ENCODE results near the gene TMC3. TPM values are rescaled to one million over a fixed set of nuclear protein-coding genes. Genes with fewer than 3 reads are reported as not detected.

Gene TMC3
- total and polyA plus RNA-seq, 2 experiments from 2014 or later: not detected

DNA sequence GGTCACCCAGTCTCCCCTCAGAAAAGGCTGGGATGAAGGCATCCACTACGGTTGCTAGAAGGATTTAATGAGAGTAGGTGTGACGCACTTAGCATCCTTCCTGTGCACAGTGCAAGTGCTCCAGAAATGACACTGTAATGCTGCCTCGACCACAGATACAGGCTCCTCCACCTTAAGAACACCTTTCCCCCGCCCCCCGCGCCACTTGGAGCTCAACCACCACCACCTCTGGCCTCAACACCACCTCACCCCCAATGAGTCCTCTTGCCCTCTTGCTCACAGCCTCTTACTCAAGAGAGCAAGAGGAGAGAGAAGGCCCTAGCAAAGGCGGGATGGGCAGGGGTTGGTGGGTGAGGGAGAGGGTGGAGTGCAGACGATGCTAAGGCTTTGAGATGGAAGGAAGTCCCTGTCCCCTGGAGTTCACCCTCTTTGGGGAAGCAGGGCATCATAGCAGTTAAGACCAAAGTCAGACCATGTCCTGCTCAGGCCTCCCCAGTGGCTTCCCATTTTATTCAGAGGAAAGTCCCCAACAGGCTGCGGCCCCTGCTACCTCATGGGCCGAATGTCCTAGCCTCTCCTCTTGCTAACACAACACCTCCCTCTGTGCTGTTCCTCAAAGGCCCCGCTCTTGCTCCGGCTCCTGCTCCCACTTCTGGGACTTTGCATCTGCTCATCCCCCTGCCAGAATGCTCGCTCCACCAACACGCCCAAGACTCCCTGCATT lies 58.4 kb downstream of the TMC3 start:
- no peak for DNase-seq
- Histone ChIP-seq H3K79me2 (ENCODE audit: insufficient read depth) (no peaks in the 10 kb centered on the region; the same call in 1 of the 2 replicates), H3K27me3 (replicated peaks; ENCODE audit: insufficient read depth) (no peaks in the 10 kb centered on the region), H3K9me3 (ENCODE audit: low read depth) (no peaks in the 10 kb centered on the region), H3K9ac (no peak overlapping the region), H3K27ac (no peak overlapping the region), H3F3A (ENCODE audit: insufficient read depth) (peaks cover 28% of the 10 kb centered on the region), H3K4me3 (no peak overlapping the region), H4K20me1 (ENCODE audit: insufficient read depth) (no peaks in the 10 kb centered on the region), H3K4me2 (ENCODE audit: unreplicated experiment) (no peak overlapping the region), H3K9me2 (ENCODE audit: insufficient read depth) (no peaks in the 10 kb centered on the region), H2AFZ (no peak overlapping the region), H3K4me1 (ENCODE audit: insufficient read depth) (peaks cover 31% of the 10 kb centered on the region), H3K36me3 (ENCODE audit: low read depth) (peaks cover 30% of the 10 kb centered on the region; the same call in 1 of the 2 replicates)
- 93 to 94% methylated on average over 14 of the region's 14 CpGs for WGBS, 2 experiments (ENCODE audit: low coverage in 1 of 2, low lambda C conversion rate in 2 of 2, missing lambda C conversion rate in 2 of 2)
- in situ Hi-C loops (cut with MboI): no loop called here
- TF ChIP-seq EZH2 (IDR thresholded peaks at IDR 0.05; ENCODE audit: insufficient read depth, poor library complexity, severe bottlenecking) (no peak), EZH2phosphoT487 (IDR thresholded peaks at IDR 0.05; ENCODE audit: insufficient read depth, low read depth) (no peak)

DNA sequence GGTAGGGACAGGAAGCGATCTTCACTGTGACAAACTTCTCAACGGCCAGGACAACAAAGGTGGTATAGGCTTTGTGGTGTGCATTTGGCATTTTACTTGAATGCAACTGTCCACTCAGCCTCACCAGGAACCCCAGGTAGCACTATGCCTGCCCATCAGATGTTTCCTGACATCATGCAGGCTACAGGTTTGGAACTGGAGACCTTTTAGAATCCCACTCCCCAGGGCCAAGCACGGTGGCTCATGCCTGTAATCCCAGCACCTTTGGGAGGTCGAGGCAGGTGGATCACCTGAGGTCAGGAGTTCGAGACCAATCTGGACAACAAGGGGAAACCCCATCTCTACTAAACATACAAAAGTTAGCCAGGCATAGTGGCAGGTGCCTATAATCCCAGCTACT lies 59.6 kb downstream of the TMC3 start:
- Histone ChIP-seq H4K20me1 (ENCODE audit: insufficient read depth) (no peaks in the 10 kb centered on the region), H3K9me3 (ENCODE audit: low read depth) (no peaks in the 10 kb centered on the region), H3K27me3 (replicated peaks; ENCODE audit: insufficient read depth) (no peaks in the 10 kb centered on the region), H3K36me3 (ENCODE audit: low read depth) (peaks cover 18% of the 10 kb centered on the region; the same call in 1 of the 2 replicates), H3K4me1 (ENCODE audit: insufficient read depth) (peaks cover 34% of the 10 kb centered on the region), H3K27ac (no peak overlapping the region), H3F3A (ENCODE audit: insufficient read depth) (peaks cover 35% of the 10 kb centered on the region), H3K4me2 (ENCODE audit: unreplicated experiment) (no peak overlapping the region), H3K9ac (no peak overlapping the region), H3K4me3 (no peak overlapping the region), H3K9me2 (ENCODE audit: insufficient read depth) (no peaks in the 10 kb centered on the region), H3K79me2 (ENCODE audit: insufficient read depth) (no peaks in the 10 kb centered on the region), H2AFZ (no peak overlapping the region)
- no peak for TF ChIP-seq EZH2phosphoT487 (IDR thresholded peaks at IDR 0.05; ENCODE audit: insufficient read depth, low read depth)
- DNase-seq: no peak
- 98 to 99% methylated on average over 5 of the region's 5 CpGs for WGBS, 2 experiments (ENCODE audit: low coverage in 1 of 2, low lambda C conversion rate in 2 of 2, missing lambda C conversion rate in 2 of 2)
- in situ Hi-C loops (cut with MboI): no loop called here

DNA sequence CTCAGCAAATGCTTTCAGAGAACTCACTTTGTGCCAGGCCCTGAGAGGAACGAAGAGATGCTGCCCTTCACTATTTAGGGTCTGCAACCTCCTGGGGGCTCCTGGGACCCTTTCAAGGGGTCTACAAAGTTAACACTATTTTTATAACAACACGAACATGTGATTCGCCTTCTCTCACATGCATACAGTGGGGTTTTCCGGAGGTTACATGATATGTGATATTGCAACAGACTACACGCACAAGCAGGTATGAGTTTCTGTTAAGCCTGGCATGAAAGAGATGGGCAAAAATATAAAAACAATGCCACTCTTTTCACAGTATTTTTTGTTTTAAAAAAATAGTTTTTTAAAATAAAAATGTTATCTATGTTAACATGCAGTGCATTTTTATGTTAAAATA lies 60.3 kb downstream of the TMC3 start:
- Histone ChIP-seq H3K36me3 (ENCODE audit: low read depth) (peaks cover 18% of the 10 kb centered on the region; the same call in 1 of the 2 replicates), H2AFZ (no peak overlapping the region), H3K9me3 (ENCODE audit: low read depth) (no peaks in the 10 kb centered on the region), H3K9ac (no peak overlapping the region), H3K27me3 (replicated peaks; ENCODE audit: insufficient read depth) (no peaks in the 10 kb centered on the region), H3F3A (ENCODE audit: insufficient read depth) (peaks cover 35% of the 10 kb centered on the region), H3K79me2 (ENCODE audit: insufficient read depth) (no peaks in the 10 kb centered on the region), H3K4me3 (no peak overlapping the region), H3K4me1 (ENCODE audit: insufficient read depth) (peaks cover 35% of the 10 kb centered on the region), H3K27ac (peak overlapping the region; percentile 62), H3K4me2 (ENCODE audit: unreplicated experiment) (peak overlapping the region; percentile 25), H3K9me2 (ENCODE audit: insufficient read depth) (no peaks in the 10 kb centered on the region), H4K20me1 (ENCODE audit: insufficient read depth) (no peaks in the 10 kb centered on the region)
- 77 to 88% methylated on average over 5 of the region's 5 CpGs for WGBS, 2 experiments (ENCODE audit: low coverage in 1 of 2, low lambda C conversion rate in 2 of 2, missing lambda C conversion rate in 2 of 2)
- TF ChIP-seq EZH2 (IDR thresholded peaks at IDR 0.05; ENCODE audit: insufficient read depth, poor library complexity, severe bottlenecking) (no peak), EZH2phosphoT487 (IDR thresholded peaks at IDR 0.05; ENCODE audit: insufficient read depth, low read depth) (no peak)
- in situ Hi-C loops (cut with MboI): no loop called here
- DNase-seq: no peak

DNA sequence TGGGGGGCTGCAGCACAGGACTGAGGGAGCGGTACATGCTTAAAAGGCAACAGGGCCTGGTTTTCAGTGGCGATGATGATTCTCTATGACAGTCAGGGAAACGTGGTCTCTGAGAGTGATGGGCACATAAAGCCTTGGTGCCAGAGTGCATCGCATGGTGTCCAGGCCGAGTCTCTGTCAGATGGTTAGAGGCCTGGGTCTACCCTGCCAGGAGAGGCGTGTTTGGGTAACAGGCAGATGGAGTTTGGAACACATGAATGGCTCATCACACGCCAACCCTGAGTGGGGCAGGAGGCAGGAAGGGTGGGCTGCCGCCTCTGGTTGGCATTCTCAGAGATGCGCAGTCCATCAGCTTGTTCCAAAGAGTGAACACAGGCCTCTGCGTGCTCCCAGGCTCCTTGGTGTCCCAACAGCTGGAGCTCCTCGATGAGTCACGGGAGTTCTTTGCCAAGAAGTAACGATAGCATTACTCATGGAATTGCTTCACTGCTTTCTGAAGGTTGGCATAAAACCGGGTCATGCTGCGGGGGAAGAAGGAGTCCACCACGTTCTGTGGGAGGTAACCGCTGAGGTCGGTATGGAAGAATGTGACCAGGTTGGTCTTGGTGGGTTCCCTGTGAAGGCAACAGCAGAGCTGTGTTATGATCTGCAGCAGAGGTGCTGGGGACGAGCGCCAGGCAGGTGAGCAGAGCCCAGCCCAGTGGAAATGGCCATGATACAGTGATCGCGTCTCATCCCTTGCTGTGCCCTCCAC lies 61.0 kb downstream of the TMC3 start:
- Histone ChIP-seq H4K20me1 (ENCODE audit: insufficient read depth) (no peaks in the 10 kb centered on the region), H3K4me3 (no peak overlapping the region), H3K27ac (peak overlapping the region; percentile 85), H2AFZ (no peak overlapping the region), H3K36me3 (ENCODE audit: low read depth) (peaks cover 14% of the 10 kb centered on the region; the same call in 1 of the 2 replicates), H3F3A (ENCODE audit: insufficient read depth) (peaks cover 35% of the 10 kb centered on the region), H3K9ac (peak overlapping the region; percentile 60), H3K9me3 (ENCODE audit: low read depth) (no peaks in the 10 kb centered on the region), H3K27me3 (replicated peaks; ENCODE audit: insufficient read depth) (no peaks in the 10 kb centered on the region), H3K4me1 (ENCODE audit: insufficient read depth) (peaks cover 42% of the 10 kb centered on the region), H3K9me2 (ENCODE audit: insufficient read depth) (no peaks in the 10 kb centered on the region), H3K4me2 (ENCODE audit: unreplicated experiment) (peak overlapping the region; percentile 31), H3K79me2 (ENCODE audit: insufficient read depth) (no peaks in the 10 kb centered on the region)
- in situ Hi-C loops (cut with MboI): no loop called here
- DNase-seq: peak; percentile 99
- TF ChIP-seq EZH2phosphoT487 (IDR thresholded peaks at IDR 0.05; ENCODE audit: insufficient read depth, low read depth): no peak
- TF ChIP-seq EZH2 (IDR thresholded peaks at IDR 0.05; ENCODE audit: insufficient read depth, poor library complexity, severe bottlenecking): no peak
- WGBS, 2 experiments (ENCODE audit: low coverage in 1 of 2, low lambda C conversion rate in 2 of 2, missing lambda C conversion rate in 2 of 2): 18 to 22% methylated on average over 22 of the region's 22 CpGs
